Measurements from ENCODE around the gene RAD23B.
"Not testable (repeated sequence)": the region's sequence is repeated elsewhere in the genome, so short reads cannot be mapped to it uniquely, and the experiment has no call there.

RAD23B gene

DNA sequence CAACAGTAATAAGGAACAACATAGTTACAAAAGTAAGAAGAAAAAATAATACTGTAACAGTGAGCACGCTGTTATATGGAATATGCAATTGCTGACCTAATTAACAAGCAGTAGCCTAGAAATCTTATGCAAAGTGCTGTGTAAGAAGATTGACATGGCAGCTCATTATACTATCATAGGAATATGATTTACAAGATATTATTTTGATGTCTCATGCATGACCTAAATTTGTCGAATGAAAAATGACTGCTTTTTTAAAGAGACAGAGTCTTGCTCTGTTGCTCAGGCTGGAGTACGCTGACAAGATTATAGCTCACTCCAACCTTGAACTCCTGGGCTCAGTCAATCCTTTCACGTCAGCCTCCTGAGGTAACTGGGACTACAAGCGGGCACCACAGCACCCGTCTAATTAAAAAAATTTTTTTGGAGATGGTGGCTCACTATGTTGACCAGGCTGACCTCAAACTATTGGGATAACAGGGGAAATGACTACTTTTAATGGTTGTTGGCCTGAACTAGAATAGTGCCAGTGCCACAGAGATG, 10.5 kb downstream of the RAD23B start:
- Histone ChIP-seq H3K4me1 (ENCODE audit: control insufficient read depth, insufficient read depth, low read depth, low read length) (no peaks in the 10 kb centered on the region), H2AFZ (ENCODE audit: low read depth, low read length) (no peak overlapping the region), H3K9ac (ENCODE audit: low read length) (no peak overlapping the region), H3K27me3 (ENCODE audit: control insufficient read depth in 1 of 2, insufficient read depth in 1 of 2, low read length in 2 of 2) (no peaks in the 10 kb centered on the region), H3K36me3 (ENCODE audit: control insufficient read depth in 1 of 2, insufficient read depth in 2 of 2, low read depth in 1 of 2, low read length in 2 of 2) (peaks cover 0 to 3% of the 10 kb centered on the region in 2 experiments), H2AK5ac (ENCODE audit: low read length, severe bottlenecking) (no peak overlapping the region), H4K8ac (ENCODE audit: low read length) (no peak overlapping the region), H3K27ac (ENCODE audit: low read length, poor library complexity, severe bottlenecking) (no peak overlapping the region), H4K91ac (ENCODE audit: low read length) (no peak overlapping the region), H3K4me3 (ENCODE audit: insufficient read depth in 1 of 2, low read depth in 1 of 2, low read length in 2 of 2) (no peak overlapping the region), H2BK12ac (ENCODE audit: low read length in 2 of 2) (no peak overlapping the region), H3K14ac (ENCODE audit: low read length in 2 of 2) (no peak overlapping the region), H3K23ac (ENCODE audit: low read length in 2 of 2) (no peak overlapping the region), H3K4me2 (ENCODE audit: low read length, poor library complexity, severe bottlenecking) (no peak overlapping the region), H2BK15ac (ENCODE audit: low read depth, poor library complexity, severe bottlenecking) (no peak overlapping the region), H3K18ac (ENCODE audit: low read depth in 1 of 2, low read length in 2 of 2) (no peak overlapping the region), H3K4ac (ENCODE audit: low read depth in 1 of 2, low read length in 2 of 2) (no peak overlapping the region), H2BK120ac (ENCODE audit: low read depth, low read length) (no peak overlapping the region), H2BK5ac (ENCODE audit: low read depth, low read length, poor library complexity, severe bottlenecking) (no peak overlapping the region), H3K9me3 (ENCODE audit: control insufficient read depth, low read length) (no peaks in the 10 kb centered on the region), H3K79me1 (replicated peaks; ENCODE audit: low read length, poor library complexity, severe bottlenecking) (no peaks in the 10 kb centered on the region)
- WGBS: 97% methylated on average over 5 of the region's 6 CpGs
- no peak for DNase-seq

GRCh38 chr9:107294756-107295155, 11.7 kb downstream of the RAD23B start:
- no peaks in the 10 kb centered on the region for H3K4me1 ChIP-seq (ENCODE audit: control insufficient read depth, insufficient read depth, low read depth, low read length)
- no peaks in the 10 kb centered on the region for H3K79me1 ChIP-seq (replicated peaks; ENCODE audit: low read length, poor library complexity, severe bottlenecking)
- WGBS: 86% methylated on average over 4 of the region's 4 CpGs
- no peak overlapping the region for H2BK120ac ChIP-seq (ENCODE audit: low read depth, low read length)
- no peaks in the 10 kb centered on the region for H3K9me3 ChIP-seq (ENCODE audit: control insufficient read depth, low read length)
- no peak overlapping the region for H3K9ac ChIP-seq (ENCODE audit: low read length)
- H3K4ac ChIP-seq (ENCODE audit: low read depth in 1 of 2, low read length in 2 of 2): no peak overlapping the region
- no peak overlapping the region for H4K8ac ChIP-seq (ENCODE audit: low read length)
- H2BK12ac ChIP-seq (ENCODE audit: low read length in 2 of 2): no peak overlapping the region
- H2BK15ac ChIP-seq (ENCODE audit: low read depth, poor library complexity, severe bottlenecking): no peak overlapping the region
- peaks cover 0 to 3% of the 10 kb centered on the region in 2 experiments for H3K36me3 ChIP-seq (ENCODE audit: control insufficient read depth in 1 of 2, insufficient read depth in 2 of 2, low read depth in 1 of 2, low read length in 2 of 2)
- H2AFZ ChIP-seq (ENCODE audit: low read depth, low read length): no peak overlapping the region
- peak overlapping the region in 1 of 2 experiments; percentile 69 for H3K23ac ChIP-seq (ENCODE audit: low read length in 2 of 2)
- H3K4me2 ChIP-seq (ENCODE audit: low read length, poor library complexity, severe bottlenecking): no peak overlapping the region
- no peak overlapping the region for H2AK5ac ChIP-seq (ENCODE audit: low read length, severe bottlenecking)
- H2BK5ac ChIP-seq (ENCODE audit: low read depth, low read length, poor library complexity, severe bottlenecking): no peak overlapping the region
- DNase-seq: no peak
- no peak overlapping the region for H3K14ac ChIP-seq (ENCODE audit: low read length in 2 of 2)
- H3K18ac ChIP-seq (ENCODE audit: low read depth in 1 of 2, low read length in 2 of 2): no peak overlapping the region
- H3K27me3 ChIP-seq (ENCODE audit: control insufficient read depth in 1 of 2, insufficient read depth in 1 of 2, low read length in 2 of 2): no peaks in the 10 kb centered on the region
- no peak overlapping the region for H3K27ac ChIP-seq (ENCODE audit: low read length, poor library complexity, severe bottlenecking)
- no peak overlapping the region for H4K91ac ChIP-seq (ENCODE audit: low read length)
- no peak overlapping the region for H3K4me3 ChIP-seq (ENCODE audit: insufficient read depth in 1 of 2, low read depth in 1 of 2, low read length in 2 of 2)

DNA sequence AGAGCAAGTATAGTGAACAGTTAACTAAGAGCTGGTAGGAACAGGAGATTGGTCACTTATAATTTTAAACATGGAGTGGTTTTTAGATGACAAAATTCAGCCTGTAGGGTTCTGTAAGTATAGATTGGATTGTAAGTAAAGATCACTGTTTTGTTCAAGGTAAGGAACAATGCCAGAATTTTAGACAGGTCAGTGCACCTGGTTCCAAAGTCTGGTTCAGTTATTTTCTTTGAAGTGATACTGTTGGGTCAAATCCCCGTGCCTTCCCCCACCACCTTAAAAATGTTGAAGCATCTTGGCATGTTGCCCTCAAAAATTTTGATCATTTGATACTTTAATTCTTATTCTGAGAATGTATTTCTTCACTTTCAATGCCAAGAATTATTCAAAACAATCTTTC, 12.9 kb downstream of the RAD23B start:
- no peak overlapping the region for H4K91ac ChIP-seq (ENCODE audit: low read length)
- no peak overlapping the region for H3K27ac ChIP-seq (ENCODE audit: low read length, poor library complexity, severe bottlenecking)
- H3K23ac ChIP-seq (ENCODE audit: low read length in 2 of 2): no peak overlapping the region
- H2AFZ ChIP-seq (ENCODE audit: low read depth, low read length): no peak overlapping the region
- no peak overlapping the region for H3K9ac ChIP-seq (ENCODE audit: low read length)
- no peaks in the 10 kb centered on the region for H3K79me1 ChIP-seq (replicated peaks; ENCODE audit: low read length, poor library complexity, severe bottlenecking)
- H3K18ac ChIP-seq (ENCODE audit: low read depth in 1 of 2, low read length in 2 of 2): no peak overlapping the region
- no peak overlapping the region for H4K8ac ChIP-seq (ENCODE audit: low read length)
- H3K4me3 ChIP-seq (ENCODE audit: insufficient read depth in 1 of 2, low read depth in 1 of 2, low read length in 2 of 2): no peak overlapping the region
- peaks cover 0 to 14% of the 10 kb centered on the region in 2 experiments for H3K36me3 ChIP-seq (ENCODE audit: control insufficient read depth in 1 of 2, insufficient read depth in 2 of 2, low read depth in 1 of 2, low read length in 2 of 2)
- H3K4me1 ChIP-seq (ENCODE audit: control insufficient read depth, insufficient read depth, low read depth, low read length): no peaks in the 10 kb centered on the region
- DNase-seq: no peak
- no peak overlapping the region for H3K4me2 ChIP-seq (ENCODE audit: low read length, poor library complexity, severe bottlenecking)
- H3K9me3 ChIP-seq (ENCODE audit: control insufficient read depth, low read length): no peaks in the 10 kb centered on the region
- no peak overlapping the region for H2BK15ac ChIP-seq (ENCODE audit: low read depth, poor library complexity, severe bottlenecking)
- H2BK12ac ChIP-seq (ENCODE audit: low read length in 2 of 2): no peak overlapping the region
- no peaks in the 10 kb centered on the region for H3K27me3 ChIP-seq (ENCODE audit: control insufficient read depth in 1 of 2, insufficient read depth in 1 of 2, low read length in 2 of 2)
- H3K14ac ChIP-seq (ENCODE audit: low read length in 2 of 2): no peak overlapping the region
- no peak overlapping the region for H2BK120ac ChIP-seq (ENCODE audit: low read depth, low read length)
- WGBS: no CpG with 5 or more reads among the region's 1 CpG
- H2BK5ac ChIP-seq (ENCODE audit: low read depth, low read length, poor library complexity, severe bottlenecking): no peak overlapping the region
- H3K4ac ChIP-seq (ENCODE audit: low read depth in 1 of 2, low read length in 2 of 2): no peak overlapping the region
- H2AK5ac ChIP-seq (ENCODE audit: low read length, severe bottlenecking): no peak overlapping the region

DNA sequence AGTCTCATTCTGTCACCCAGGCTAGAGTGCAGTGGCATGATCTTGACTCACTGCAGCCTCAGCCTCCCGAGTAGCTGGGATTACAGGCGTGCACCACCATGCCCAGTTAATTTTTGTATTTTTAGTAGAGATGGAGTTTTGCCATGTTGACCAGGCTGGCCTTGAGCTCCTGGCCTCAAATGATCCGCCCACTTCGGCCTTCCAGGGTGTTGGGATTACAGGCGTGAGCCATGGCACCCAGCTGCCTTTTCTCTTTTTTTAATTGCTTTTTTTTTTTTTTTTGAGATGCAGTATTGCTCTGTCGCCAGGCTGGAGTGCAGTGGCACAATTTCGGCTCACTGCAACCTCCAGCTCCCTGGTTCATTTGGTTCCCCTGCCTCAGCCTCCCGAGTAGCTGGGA, 13.5 kb downstream of the RAD23B start:
- not testable (repeated sequence) for H3K79me1 ChIP-seq (replicated peaks; ENCODE audit: low read length, poor library complexity, severe bottlenecking); H2BK5ac ChIP-seq (ENCODE audit: low read depth, low read length, poor library complexity, severe bottlenecking); H3K4me3 ChIP-seq (ENCODE audit: insufficient read depth in 1 of 2, low read depth in 1 of 2, low read length in 2 of 2); H3K23ac ChIP-seq (ENCODE audit: low read length in 2 of 2); H2AFZ ChIP-seq (ENCODE audit: low read depth, low read length); H3K18ac ChIP-seq (ENCODE audit: low read depth in 1 of 2, low read length in 2 of 2); DNase-seq; H3K4me1 ChIP-seq (ENCODE audit: control insufficient read depth, insufficient read depth, low read depth, low read length); H3K27me3 ChIP-seq (ENCODE audit: control insufficient read depth in 1 of 2, insufficient read depth in 1 of 2, low read length in 2 of 2); H3K9me3 ChIP-seq (ENCODE audit: control insufficient read depth, low read length); H3K14ac ChIP-seq (ENCODE audit: low read length in 2 of 2); H3K9ac ChIP-seq (ENCODE audit: low read length); H4K91ac ChIP-seq (ENCODE audit: low read length); H2BK15ac ChIP-seq (ENCODE audit: low read depth, poor library complexity, severe bottlenecking); H3K27ac ChIP-seq (ENCODE audit: low read length, poor library complexity, severe bottlenecking); H2BK120ac ChIP-seq (ENCODE audit: low read depth, low read length); H4K8ac ChIP-seq (ENCODE audit: low read length); H3K4ac ChIP-seq (ENCODE audit: low read depth in 1 of 2, low read length in 2 of 2); H3K4me2 ChIP-seq (ENCODE audit: low read length, poor library complexity, severe bottlenecking); H2AK5ac ChIP-seq (ENCODE audit: low read length, severe bottlenecking); H2BK12ac ChIP-seq (ENCODE audit: low read length in 2 of 2)
- H3K36me3 ChIP-seq (ENCODE audit: control insufficient read depth in 1 of 2, insufficient read depth in 2 of 2, low read depth in 1 of 2, low read length in 2 of 2): peaks cover 0 to 20% of the 10 kb centered on the region in 2 experiments
- 97% methylated on average over 8 of the region's 8 CpGs for WGBS
